ENCODE data around the gene RPN1. TPM values are rescaled to one million over a fixed set of nuclear protein-coding genes. Genes with fewer than 3 reads are reported as not detected.
"Not testable (repeated sequence)": the region's sequence is repeated elsewhere in the genome, so short reads cannot be mapped to it uniquely, and the experiment has no call there.

The RPN1 gene
- total and polyA plus RNA-seq, 2 experiments from 2014 or later = 419 to 422 TPM

DNA sequence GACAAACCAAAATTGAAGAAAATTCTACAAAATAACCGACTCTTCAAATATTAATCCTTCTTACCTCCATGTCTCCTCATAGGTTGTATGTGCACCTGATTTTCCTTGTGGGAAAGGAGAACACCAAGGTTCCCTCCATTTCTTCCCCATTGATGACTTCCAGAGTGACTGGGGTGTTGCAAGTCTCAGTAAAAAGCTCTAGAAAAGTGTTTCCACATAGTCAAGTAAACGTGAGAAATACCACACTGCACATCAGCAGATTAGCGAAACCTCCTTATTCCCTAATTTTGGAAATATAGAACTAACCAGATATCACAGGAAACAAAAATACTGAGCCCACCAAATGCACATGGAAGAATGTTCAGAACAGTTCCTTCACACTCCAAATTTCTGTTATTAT lies 4.9 kb upstream of the RPN1 start:
- Histone ChIP-seq H3K79me2 (peaks cover under 1% of the 10 kb centered on the region), H3K27me3 (no peaks in the 10 kb centered on the region), H3K4me2 (no peak overlapping the region), H3K36me3 (replicated peaks; ENCODE audit: insufficient read depth, low read depth) (no peaks in the 10 kb centered on the region), H3K4me1 (ENCODE audit: insufficient read depth) (no peaks in the 10 kb centered on the region), H3K9me2 (replicated peaks; ENCODE audit: insufficient read depth) (no peaks in the 10 kb centered on the region), H2AFZ (no peak overlapping the region), H3K27ac (no peak overlapping the region), H4K20me1 (ENCODE audit: insufficient read depth, poor library complexity, severe bottlenecking) (no peaks in the 10 kb centered on the region), H3K4me3 (no peak overlapping the region), H3K9me3 (ENCODE audit: low read depth) (no peaks in the 10 kb centered on the region)
- no peak for DNase-seq (ENCODE audit: low spot score)
- TF ChIP-seq, protein P1, sequence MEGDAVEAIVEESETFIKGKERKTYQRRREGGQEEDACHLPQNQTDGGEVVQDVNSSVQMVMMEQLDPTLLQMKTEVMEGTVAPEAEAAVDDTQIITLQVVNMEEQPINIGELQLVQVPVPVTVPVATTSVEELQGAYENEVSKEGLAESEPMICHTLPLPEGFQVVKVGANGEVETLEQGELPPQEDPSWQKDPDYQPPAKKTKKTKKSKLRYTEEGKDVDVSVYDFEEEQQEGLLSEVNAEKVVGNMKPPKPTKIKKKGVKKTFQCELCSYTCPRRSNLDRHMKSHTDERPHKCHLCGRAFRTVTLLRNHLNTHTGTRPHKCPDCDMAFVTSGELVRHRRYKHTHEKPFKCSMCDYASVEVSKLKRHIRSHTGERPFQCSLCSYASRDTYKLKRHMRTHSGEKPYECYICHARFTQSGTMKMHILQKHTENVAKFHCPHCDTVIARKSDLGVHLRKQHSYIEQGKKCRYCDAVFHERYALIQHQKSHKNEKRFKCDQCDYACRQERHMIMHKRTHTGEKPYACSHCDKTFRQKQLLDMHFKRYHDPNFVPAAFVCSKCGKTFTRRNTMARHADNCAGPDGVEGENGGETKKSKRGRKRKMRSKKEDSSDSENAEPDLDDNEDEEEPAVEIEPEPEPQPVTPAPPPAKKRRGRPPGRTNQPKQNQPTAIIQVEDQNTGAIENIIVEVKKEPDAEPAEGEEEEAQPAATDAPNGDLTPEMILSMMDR (IDR thresholded peaks at IDR 0.05; ENCODE audit: poor library complexity) = no peak
- TF ChIP-seq EZH2phosphoT487 (IDR thresholded peaks at IDR 0.05; ENCODE audit: low read depth, severe bottlenecking, unreplicated experiment) (no peak), EZH2 (IDR thresholded peaks at IDR 0.05; ENCODE audit: borderline replicate concordance) (no peak)
- 75% methylated on average over 3 of the region's 3 CpGs for WGBS (ENCODE audit: low lambda C conversion rate, missing lambda C conversion rate)

DNA sequence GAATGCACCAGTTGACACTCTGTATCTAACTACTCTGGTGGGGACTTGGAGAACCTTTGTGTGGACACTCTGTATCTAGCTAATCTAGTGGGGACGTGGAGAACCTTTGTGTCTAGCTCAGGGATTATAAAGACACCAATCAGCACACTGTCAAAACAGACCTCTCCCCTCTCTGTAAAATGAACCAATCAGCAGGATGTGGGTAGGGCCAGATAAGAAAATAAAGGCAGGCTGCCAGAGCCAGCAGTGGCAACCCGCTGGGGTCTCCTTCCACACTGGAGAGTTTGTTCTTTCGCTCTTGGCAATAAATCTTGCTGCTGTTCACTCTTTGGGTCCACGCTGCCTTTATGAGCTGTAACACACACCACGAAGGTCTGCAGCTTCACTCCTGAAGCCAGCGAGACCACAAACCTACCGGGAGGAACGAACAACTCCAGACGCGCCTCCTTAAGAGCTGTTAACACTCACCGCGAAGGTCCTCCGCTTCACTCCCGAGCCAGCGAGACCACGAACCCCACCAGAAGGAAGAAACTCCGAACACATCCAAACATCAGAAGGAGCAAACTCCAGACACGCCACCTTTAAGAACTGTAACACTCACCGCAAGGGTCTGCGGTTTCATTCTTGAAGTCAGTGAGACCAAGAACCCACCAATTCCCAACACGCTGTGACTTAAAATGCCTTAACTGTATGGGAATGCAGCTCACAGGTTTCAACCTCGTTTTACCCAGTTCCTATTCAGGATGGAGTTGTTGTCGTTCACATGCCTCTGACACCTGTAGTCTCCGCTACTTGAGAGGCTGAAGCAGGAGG lies 3.6 kb upstream of the RPN1 start:
- H3K9me2 ChIP-seq (replicated peaks; ENCODE audit: insufficient read depth); H3K27me3 ChIP-seq; H3K36me3 ChIP-seq (replicated peaks; ENCODE audit: insufficient read depth, low read depth); H2AFZ ChIP-seq; H3K27ac ChIP-seq; H3K9me3 ChIP-seq (ENCODE audit: low read depth); H3K4me1 ChIP-seq (ENCODE audit: insufficient read depth); H4K20me1 ChIP-seq (ENCODE audit: insufficient read depth, poor library complexity, severe bottlenecking); H3K4me2 ChIP-seq; H3K4me3 ChIP-seq; DNase-seq (ENCODE audit: low spot score): not testable (repeated sequence)
- 84% methylated on average over 24 of the region's 24 CpGs for WGBS (ENCODE audit: low lambda C conversion rate, missing lambda C conversion rate)
- peaks cover 13% of the 10 kb centered on the region for H3K79me2 ChIP-seq

DNA sequence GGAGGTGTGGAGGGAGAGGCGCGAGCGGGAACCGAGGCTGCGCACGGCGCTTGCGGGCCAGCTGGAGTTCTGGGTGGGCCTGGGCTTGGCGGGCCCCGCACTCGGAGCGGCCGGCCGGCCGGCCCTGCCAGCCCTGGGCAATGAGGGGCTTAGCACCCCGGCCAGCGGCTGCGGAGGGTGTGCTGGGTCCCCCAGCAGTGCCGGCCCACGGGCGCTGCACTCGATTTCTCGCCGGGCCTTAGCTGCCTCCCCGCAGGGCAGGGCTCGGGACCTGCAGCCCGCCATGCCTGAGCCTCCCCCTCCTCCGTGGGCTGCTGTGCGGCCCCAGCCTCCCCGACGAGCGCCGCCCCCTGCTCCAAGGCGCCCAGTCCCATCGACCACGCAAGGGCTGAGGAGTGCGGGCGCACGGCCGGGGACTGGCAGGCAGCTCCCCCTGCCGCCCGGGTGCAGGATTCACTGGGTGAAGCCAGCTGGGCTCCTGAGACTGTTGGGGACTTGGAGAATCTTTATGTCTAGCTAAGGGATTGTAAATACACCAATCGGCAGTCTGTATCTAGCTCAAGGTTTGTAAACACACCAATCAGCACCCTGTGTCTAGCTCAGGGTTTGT lies 2.9 kb upstream of the RPN1 start:
- DNase-seq (ENCODE audit: low spot score); H3K9me2 ChIP-seq (replicated peaks; ENCODE audit: insufficient read depth); H3K27me3 ChIP-seq; H3K4me2 ChIP-seq; H3K36me3 ChIP-seq (replicated peaks; ENCODE audit: insufficient read depth, low read depth); H3K4me3 ChIP-seq; H3K9me3 ChIP-seq (ENCODE audit: low read depth); H3K27ac ChIP-seq; H2AFZ ChIP-seq; H3K4me1 ChIP-seq (ENCODE audit: insufficient read depth): not testable (repeated sequence)
- WGBS (ENCODE audit: low lambda C conversion rate, missing lambda C conversion rate) = 95% methylated on average over 30 of the region's 43 CpGs
- H3K79me2 ChIP-seq = peaks cover 21% of the 10 kb centered on the region
- peaks cover 14% of the 10 kb centered on the region for H4K20me1 ChIP-seq (ENCODE audit: insufficient read depth, poor library complexity, severe bottlenecking)

DNA sequence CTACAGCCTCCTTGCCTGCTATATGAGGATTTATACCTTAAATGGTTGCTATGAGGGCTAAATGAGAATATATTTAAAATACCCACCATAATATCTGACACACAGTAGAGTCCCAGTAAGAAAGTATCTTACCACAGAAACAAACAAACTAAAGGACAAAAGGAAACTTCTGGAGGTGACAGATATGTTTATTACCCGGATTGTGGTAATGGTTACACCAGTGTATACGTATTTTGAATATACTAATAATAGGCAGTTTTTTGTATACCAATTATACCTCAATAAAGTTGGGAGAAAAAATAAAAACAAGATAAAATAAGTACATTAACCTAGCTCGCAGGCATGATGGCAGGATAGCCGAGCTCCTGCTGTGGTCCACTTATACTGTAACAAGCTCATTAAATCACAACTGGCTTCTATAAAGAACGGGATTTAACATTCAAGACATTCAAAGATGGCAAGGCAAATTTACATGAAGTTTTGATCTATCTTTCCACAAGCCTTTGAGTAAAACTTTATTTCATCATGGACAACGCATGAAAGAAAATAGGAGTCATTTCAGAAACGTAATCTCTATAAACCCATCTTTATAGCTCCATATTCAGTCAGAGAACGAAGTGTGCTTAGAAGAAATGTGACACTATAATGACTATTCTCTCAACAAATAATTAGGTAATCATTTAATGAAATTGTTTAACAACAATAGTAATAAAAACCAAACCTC lies 1.5 kb downstream of the RPN1 start:
- Histone ChIP-seq H3K4me3 (peak overlapping the region; percentile 96), H3K79me2 (peaks cover 64% of the 10 kb centered on the region), H3K27ac (peak overlapping the region; percentile 100), H3K9me3 (ENCODE audit: low read depth) (no peaks in the 10 kb centered on the region), H3K4me2 (peak overlapping the region; percentile 77), H3K36me3 (replicated peaks; ENCODE audit: insufficient read depth, low read depth) (no peaks in the 10 kb centered on the region), H3K9me2 (replicated peaks; ENCODE audit: insufficient read depth) (no peaks in the 10 kb centered on the region), H2AFZ (no peak overlapping the region), H3K4me1 (ENCODE audit: insufficient read depth) (peaks cover 7% of the 10 kb centered on the region), H4K20me1 (ENCODE audit: insufficient read depth, poor library complexity, severe bottlenecking) (peaks cover 48% of the 10 kb centered on the region), H3K27me3 (no peaks in the 10 kb centered on the region)
- TF ChIP-seq, protein P1 (IDR thresholded peaks at IDR 0.05; ENCODE audit: poor library complexity) = no peak
- WGBS (ENCODE audit: low lambda C conversion rate, missing lambda C conversion rate) = 31% methylated on average over 8 of the region's 8 CpGs
- no peak for DNase-seq (ENCODE audit: low spot score)
